ENCODE measurements around the gene BORCS6. TPM values are rescaled to one million over a fixed set of nuclear protein-coding genes. Genes with fewer than 3 reads are reported as not detected.

BORCS6 gene
- total RNA-seq, 4 donors from 2014 or later, result 22.0 to 26.6 (median 25.0) TPM

GRCh38 chr17:8142887-8143580 lies 46.9 kb downstream of the BORCS6 start:
- no peak overlapping the region for H3K4me3 ChIP-seq (ENCODE audit: low read depth, poor library complexity, severe bottlenecking)
- TF ChIP-seq POLR2A (IDR thresholded peaks at IDR 0.05) (no peak), CTCF (IDR thresholded peaks at IDR 0.05) (no peak)
- 86 to 88% methylated on average over 14 to 15 of the region's 15 CpGs for WGBS, 2 donors
- intact Hi-C loops (cut with DNase I; ENCODE audit: low total_unique reads), result no loop called here
- DNase-seq (ENCODE audit: low spot score in 2 of 2), result no peak

- WGBS, 2 donors, result 86% methylated on average over 18 to 23 of the region's 23 CpGs
- intact Hi-C loops (cut with DNase I; ENCODE audit: low total_unique reads), result no loop called here
- DNase-seq (ENCODE audit: low spot score in 2 of 2), result peak; percentile 32 to 87
- TF ChIP-seq POLR2A (IDR thresholded peaks at IDR 0.05) (no peak), CTCF (IDR thresholded peaks at IDR 0.05) (no peak)
- H3K4me3 ChIP-seq (ENCODE audit: low read depth, poor library complexity, severe bottlenecking), result no peak overlapping the region
Measured at GRCh38 chr17:8142158-8142886, 47.7 kb downstream of the BORCS6 start.

GRCh38 chr17:8141741-8142140 lies 48.2 kb downstream of the BORCS6 start:
- no peak overlapping the region for H3K4me3 ChIP-seq (ENCODE audit: low read depth, poor library complexity, severe bottlenecking)
- 83 to 87% methylated on average over 11 of the region's 11 CpGs for WGBS, 2 donors
- intact Hi-C loops (cut with DNase I; ENCODE audit: low total_unique reads), result no loop called here
- TF ChIP-seq CTCF (IDR thresholded peaks at IDR 0.05) (no peak), POLR2A (IDR thresholded peaks at IDR 0.05) (no peak)
- DNase-seq (ENCODE audit: low spot score in 2 of 2), result no peak

- H3K4me3 ChIP-seq (ENCODE audit: low read depth, poor library complexity, severe bottlenecking), result no peak overlapping the region
- intact Hi-C loops (cut with DNase I; ENCODE audit: low total_unique reads), result no loop called here
- peak in 1 of 2 donors; percentile 32 for DNase-seq (ENCODE audit: low spot score in 2 of 2)
- WGBS, 2 donors, result 93 to 94% methylated on average over 7 of the region's 7 CpGs
- TF ChIP-seq POLR2A (IDR thresholded peaks at IDR 0.05) (no peak), CTCF (IDR thresholded peaks at IDR 0.05) (no peak)
Measured at GRCh38 chr17:8141045-8141444, 48.9 kb downstream of the BORCS6 start.

- H3K4me3 ChIP-seq (ENCODE audit: low read depth, poor library complexity, severe bottlenecking), result no peak overlapping the region
- intact Hi-C loops (cut with DNase I; ENCODE audit: low total_unique reads), result no loop called here
- no peak for TF ChIP-seq CTCF (IDR thresholded peaks at IDR 0.05)
- TF ChIP-seq POLR2A (IDR thresholded peaks at IDR 0.05), result no peak
- 74 to 77% methylated on average over 18 of the region's 18 CpGs for WGBS, 2 donors
- DNase-seq (ENCODE audit: low spot score in 2 of 2), result peak; percentile 42 to 92
Measured at GRCh38 chr17:8140065-8141029, 49.6 kb downstream of the BORCS6 start.
